GM12878 (cell line): Measurements from ENCODE around the gene EPHB1. TPM values are rescaled to one million over a fixed set of nuclear protein-coding genes. Genes with fewer than 3 reads are reported as not detected.

ENCODE experiments used
- ATAC-seq: fragments of 200-7000 bp; cut with Tn5 transposase; 3 replicates; pipeline ENCODE4 v1.9.1; 2020; ENCODE audit warnings: mild to moderate bottlenecking, moderate library complexity
- BruUV-seq: library from RNA; stranded (reverse); fragments of 400-500 nt; replicated peaks from 2 replicates; lab custom pipeline; 2021; lab: Mats Ljungman, UMichigan
- CTCF ChIA-PET: fragments of 300-600 bp; sonication (Branson Sonifier 250); formaldehyde crosslinking; extraction: SDS; loops from one replicate; lab custom pipeline; 2021; ENCODE audit warnings: inconsistent platforms; lab: Yijun Ruan, JAX
- POLR2A ChIA-PET: fragments of 350-600 bp; formaldehyde crosslinking; extraction: SDS; loops from one replicate; lab custom pipeline; 2021; ENCODE audit warnings: inconsistent platforms; lab: Charles Lee
- RAD21 ChIA-PET: fragments of 300-600 bp; sonication (Branson Sonifier 250); formaldehyde crosslinking; loops from one replicate; lab custom pipeline; 2023; ENCODE audit warnings: antibody characterized with exemption; ENCODE audit not compliant: unreplicated experiment; lab: Charles Lee
- SMC1A ChIA-PET: fragments of 300-600 bp; sonication (Branson Sonifier 250); formaldehyde crosslinking; loops from one replicate; lab custom pipeline; 2023; ENCODE audit not compliant: unreplicated experiment, uncharacterized antibody; lab: Charles Lee
- DNase-seq: peaks from one replicate; pipeline ENCODE4 v3.0.0-alpha.2; 2011; ENCODE audit warnings: low read depth, low spot score
- FAIRE-seq: peaks from 3 replicates; lab custom pipeline; 2011; peaks lifted over from hg19 to GRCh38; lab: Jason Lieb, UNC
- H2AFZ ChIP-seq: 2 replicates; pipeline ENCODE4 v1.6.0; 2011; ENCODE audit warnings: low read depth, low read length, control low read depth; ENCODE audit not compliant: control insufficient read depth
- H3K27ac ChIP-seq: 2 replicates; pipeline ENCODE4 v1.5.1; 2011; ENCODE audit warnings: control low read depth; ENCODE audit not compliant: control insufficient read depth, insufficient read depth
- H3K27me3 ChIP-seq, 2 experiments: replicated peaks in 1 of 2; 2 replicates each; pipeline versions ENCODE4 v1.6.0 to v1.6.1; 2011; ENCODE audit warnings: low read length in 1 of 2; ENCODE audit not compliant: control insufficient read depth in 2 of 2, insufficient read depth in 2 of 2
- H3K36me3 ChIP-seq, 2 experiments: 2 replicates each; pipeline ENCODE4 v1.5.1; 2011; ENCODE audit warnings: low read length in 1 of 2; ENCODE audit not compliant: control insufficient read depth in 2 of 2, insufficient read depth in 2 of 2
- H3K4me1 ChIP-seq: 2 replicates; pipeline ENCODE4 v1.6.1; 2011; ENCODE audit warnings: mild to moderate bottlenecking, low read length, moderate library complexity, mixed read lengths; ENCODE audit not compliant: control insufficient read depth, insufficient read depth
- H3K4me2 ChIP-seq: 2 replicates; pipeline ENCODE4 v1.6.0; 2011; ENCODE audit warnings: control low read depth; ENCODE audit not compliant: control insufficient read depth, insufficient read depth
- H3K4me3 ChIP-seq: fragments of 200-600 bp; sonication (generic); 2 replicates; pipeline ENCODE4 v1.5.1; 2016
- H3K79me2 ChIP-seq: 2 replicates; pipeline ENCODE4 v1.6.0; 2011; ENCODE audit warnings: low read length; ENCODE audit not compliant: control insufficient read depth, insufficient read depth
- H3K9ac ChIP-seq: 2 replicates; pipeline ENCODE4 v1.8.0; 2011; ENCODE audit warnings: low read length, control low read depth, mixed read lengths; ENCODE audit not compliant: control insufficient read depth, insufficient read depth
- H3K9me3 ChIP-seq: replicated peaks from 3 replicates; pipeline ENCODE4 v1.5.1; 2011; ENCODE audit warnings: mild to moderate bottlenecking, low read length; ENCODE audit not compliant: control insufficient read depth, insufficient read depth
- H4K20me1 ChIP-seq: 2 replicates; pipeline ENCODE4 v1.6.0; 2011; ENCODE audit not compliant: control insufficient read depth, insufficient read depth
- ASH2L ChIP-seq: fragments of 300-600, 200-600 bp; sonication (generic); IDR thresholded peaks from 2 replicates; pipeline ENCODE4 v1.6.1; 2017; ENCODE audit warnings: low read depth, mild to moderate bottlenecking, borderline replicate concordance
- CEBPB ChIP-seq, 2 experiments: fragments of 150-350 bp in 1 of 2; IDR thresholded peaks; 2 replicates each; pipeline ENCODE4 v1.6.1; 2012 to 2014; ENCODE audit warnings: low read depth in 2 of 2, low read length in 2 of 2, borderline replicate concordance in 1 of 2, inconsistent platforms in 1 of 2
- GABPA ChIP-seq: IDR thresholded peaks from 2 replicates; pipeline ENCODE4 v1.6.1; 2014; ENCODE audit warnings: antibody characterized with exemption, low read depth, mild to moderate bottlenecking, inconsistent platforms
- IKZF1 ChIP-seq: fragments of 450-650 bp; conservative IDR thresholded peaks from 2 replicates; pipeline ENCODE4 v1.6.1; 2017; ENCODE audit warnings: antibody characterized with exemption, mild to moderate bottlenecking
- JUND ChIP-seq: IDR thresholded peaks from 2 replicates; pipeline ENCODE4 v1.6.1; 2012; ENCODE audit warnings: low read depth, mild to moderate bottlenecking, low read length, improper control_type of control experiment, moderate library complexity
- MTA2 ChIP-seq: fragments of 450-650 bp; IDR thresholded peaks from 2 replicates; pipeline ENCODE4 v1.6.1; 2016; ENCODE audit warnings: low read depth, mild to moderate bottlenecking, moderate library complexity
- NR2F1 ChIP-seq: fragments of 450-650 bp; conservative IDR thresholded peaks from 2 replicates; pipeline ENCODE4 v1.6.1; 2017; ENCODE audit warnings: mild to moderate bottlenecking
- RAD21 ChIP-seq: IDR thresholded peaks from 2 replicates; pipeline ENCODE4 v1.6.1; 2011; ENCODE audit warnings: mild to moderate bottlenecking, low read depth, low read length, moderate library complexity; ENCODE audit not compliant: insufficient read depth
- SIX5 ChIP-seq: IDR thresholded peaks from 2 replicates; pipeline ENCODE4 v1.6.1; 2011; ENCODE audit warnings: mild to moderate bottlenecking, low read depth, low read length, moderate library complexity; ENCODE audit not compliant: severe bottlenecking
- SMARCA5 ChIP-seq: fragments of 450-650 bp; IDR thresholded peaks from 2 replicates; pipeline ENCODE4 v1.6.1; 2017; ENCODE audit warnings: mild to moderate bottlenecking
- SPI1 ChIP-seq: IDR thresholded peaks from 2 replicates; pipeline ENCODE4 v1.6.1; 2011; ENCODE audit warnings: low read depth, mild to moderate bottlenecking, low read length, moderate library complexity, borderline replicate concordance; ENCODE audit not compliant: insufficient read depth
- TAF1 ChIP-seq: IDR thresholded peaks from 2 replicates; pipeline ENCODE4 v1.6.1; 2011; ENCODE audit warnings: mild to moderate bottlenecking, low read depth, low read length, borderline replicate concordance
- YY1 ChIP-seq: IDR thresholded peaks from 2 replicates; pipeline ENCODE4 v1.6.1; 2011; ENCODE audit warnings: low read depth, mild to moderate bottlenecking, low read length
- ZBED1 ChIP-seq: IDR thresholded peaks from 2 replicates; pipeline ENCODE4 v1.6.1; 2016; ENCODE audit warnings: borderline replicate concordance
- WGBS: methylation state at CpG from one replicate; pipeline ENCODE4 v1.1.6; 2016; ENCODE audit warnings: low lambda C conversion rate; ENCODE audit not compliant: insufficient replicate concordance, insufficient coverage; ENCODE audit errors: missing lambda C conversion rate; 5-methylcytosine and 5-hydroxymethylcytosine counted together
- in situ Hi-C: fragments of 300-500 bp; cut with MboI; formaldehyde crosslinking; loops from 9 replicates; pipeline ENCODE4 v1.14.3; 2018; ENCODE audit warnings: mixed read lengths
- intact Hi-C: fragments of 100-400 bp; cut with micrococcal nuclease; formaldehyde crosslinking; loops from one replicate; pipeline ENCODE4 v1.14.2; 2022; ENCODE audit not compliant: unreplicated experiment
- polyA plus RNA-seq, 11 experiments: library from polyadenylated mRNA; depleted of rRNA in 4 of 11; unstranded in 6 of 11; stranded (reverse) in 5 of 11; fragments of >200 nt; fragmentation: Nextera tagmentation in 4 of 11; fragmentation: Illumina TruSeq in 1 of 11; extraction: Ambion mirVana in 4 of 11; extraction: Trizol in 1 of 11; gene quantifications; 1 replicate in 1 of 11; 2 replicates in 10 of 11; pipeline versions ENCODE4 v1.2.1 to v1.2.3, GENCODE V29; 2011 to 2016; ENCODE audit warnings: inconsistent platforms in 2 of 11, missing spikeins in 2 of 11, low read depth in 1 of 11
- total RNA-seq, 4 experiments: library from RNA; depleted of rRNA in 3 of 4; stranded (reverse); fragments of >200 nt in 3 of 4; fragmentation: Illumina TruSeq in 1 of 4; extraction: Trizol in 1 of 4; gene quantifications; 2 replicates each; pipeline versions ENCODE4 v1.2.1 to v1.2.3, GENCODE V29; 2013 to 2021
- TF ChIP-seq, protein P1 (sequence below): fragments of 450-650 bp; IDR thresholded peaks from 2 replicates; pipeline ENCODE4 v1.6.1; 2016; ENCODE audit warnings: mild to moderate bottlenecking, moderate library complexity, borderline replicate concordance
- TF ChIP-seq, protein P2 (sequence below): IDR thresholded peaks from 2 replicates; pipeline ENCODE4 v1.6.1; 2011; ENCODE audit warnings: borderline replicate concordance, low read depth, mild to moderate bottlenecking, moderate library complexity, mixed read lengths, low read length; ENCODE audit not compliant: insufficient read depth; ENCODE audit errors: extremely low read length

The EPHB1 gene
- total and polyA plus RNA-seq, 10 of the 15 experiments (the other 5 are each of a cell fraction or from before 2014, with no cell fraction given): 0.33 to 23.8 (median 1.2) TPM

DNA sequence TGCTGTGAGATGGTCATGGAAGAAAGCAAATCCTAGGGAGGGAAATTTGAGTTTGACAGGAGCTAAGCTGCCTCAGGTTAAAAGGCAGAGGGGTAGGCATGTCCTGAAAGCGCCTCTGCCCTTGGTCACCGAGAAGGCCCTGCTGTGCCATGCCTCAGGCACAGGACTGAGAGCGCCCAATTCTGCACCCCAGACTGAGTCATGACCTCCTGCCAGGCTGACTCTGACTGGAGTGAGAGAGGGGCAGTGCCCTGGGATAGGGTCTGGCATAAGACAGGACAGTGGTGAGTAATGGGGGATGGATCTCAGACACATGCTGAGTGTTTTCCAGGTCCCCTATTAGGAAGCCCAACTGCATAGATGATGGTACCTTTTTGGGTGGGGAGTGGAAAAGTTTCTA is 44.4 kb downstream of the EPHB1 start:
- no peaks in the 10 kb centered on the region for H3K27me3 ChIP-seq
- H3K9ac ChIP-seq: no peak overlapping the region
- H3K4me2 ChIP-seq: no peak overlapping the region
- no TSS peak for BruUV-seq
- ATAC-seq (peak; percentile 38), FAIRE-seq (no peak), DNase-seq (no peak)
- RAD21 ChIA-PET: interaction anchor here (1.0 to 1.5 kb wide), 3 partner anchors 44 to 65 kb away, joined by 3 to 4 read pairs (median 3); no protein-coding TSS in a partner anchor
- POLR2A ChIA-PET: interaction anchor here (1.4 kb wide), 1 partner anchor 9 kb away, joined by 4 read pairs; no protein-coding TSS in a partner anchor
- H4K20me1 ChIP-seq: no peaks in the 10 kb centered on the region
- H2AFZ ChIP-seq: no peak overlapping the region
- H3K79me2 ChIP-seq: peaks cover 13% of the 10 kb centered on the region
- H3K36me3 ChIP-seq: no peaks in the 10 kb centered on the region; a peak in 2 of 4 replicates
- WGBS: 94% methylated on average over 3 of the region's 3 CpGs
- H3K27ac ChIP-seq: no peak overlapping the region
- H3K4me1 ChIP-seq: peaks cover 12% of the 10 kb centered on the region
- in situ Hi-C loops (no loop called here), intact Hi-C loops (loop anchor here (5.0 kb wide), 1 partner anchor 42 kb away; the partner anchor contains the start of gene EPHB1)
- H3K4me3 ChIP-seq: no peak overlapping the region
- SMC1A ChIA-PET: interaction anchor here (1.3 to 3.8 kb wide), 5 partner anchors 14 to 39 kb away, joined by 3 to 17 read pairs (median 6); no protein-coding TSS in a partner anchor
- CTCF ChIA-PET: interaction anchor here (1.1 to 4.5 kb wide), 7 partner anchors 11 to 400 kb away, joined by 3 to 18 read pairs (median 7); partner anchors contain the start of gene EPHB1
- peaks cover 3% of the 10 kb centered on the region; the same call in 2 of the 3 replicates for H3K9me3 ChIP-seq
- TF ChIP-seq SIX5 (no peak), IKZF1 (no peak), GABPA (no peak), ZBED1 (no peak), SMARCA5 (no peak), TAF1 (no peak), ASH2L (no peak), YY1 (no peak), RAD21 (no peak), SPI1 (no peak), NR2F1 (no peak), MTA2 (no peak), JUND (no peak), CEBPB (IDR thresholded peaks at IDR 0.05; ENCODE audit: borderline replicate concordance in 1 of 2, low read depth in 2 of 2, low read length in 2 of 2) (no peak)
- TF ChIP-seq, protein P1, sequence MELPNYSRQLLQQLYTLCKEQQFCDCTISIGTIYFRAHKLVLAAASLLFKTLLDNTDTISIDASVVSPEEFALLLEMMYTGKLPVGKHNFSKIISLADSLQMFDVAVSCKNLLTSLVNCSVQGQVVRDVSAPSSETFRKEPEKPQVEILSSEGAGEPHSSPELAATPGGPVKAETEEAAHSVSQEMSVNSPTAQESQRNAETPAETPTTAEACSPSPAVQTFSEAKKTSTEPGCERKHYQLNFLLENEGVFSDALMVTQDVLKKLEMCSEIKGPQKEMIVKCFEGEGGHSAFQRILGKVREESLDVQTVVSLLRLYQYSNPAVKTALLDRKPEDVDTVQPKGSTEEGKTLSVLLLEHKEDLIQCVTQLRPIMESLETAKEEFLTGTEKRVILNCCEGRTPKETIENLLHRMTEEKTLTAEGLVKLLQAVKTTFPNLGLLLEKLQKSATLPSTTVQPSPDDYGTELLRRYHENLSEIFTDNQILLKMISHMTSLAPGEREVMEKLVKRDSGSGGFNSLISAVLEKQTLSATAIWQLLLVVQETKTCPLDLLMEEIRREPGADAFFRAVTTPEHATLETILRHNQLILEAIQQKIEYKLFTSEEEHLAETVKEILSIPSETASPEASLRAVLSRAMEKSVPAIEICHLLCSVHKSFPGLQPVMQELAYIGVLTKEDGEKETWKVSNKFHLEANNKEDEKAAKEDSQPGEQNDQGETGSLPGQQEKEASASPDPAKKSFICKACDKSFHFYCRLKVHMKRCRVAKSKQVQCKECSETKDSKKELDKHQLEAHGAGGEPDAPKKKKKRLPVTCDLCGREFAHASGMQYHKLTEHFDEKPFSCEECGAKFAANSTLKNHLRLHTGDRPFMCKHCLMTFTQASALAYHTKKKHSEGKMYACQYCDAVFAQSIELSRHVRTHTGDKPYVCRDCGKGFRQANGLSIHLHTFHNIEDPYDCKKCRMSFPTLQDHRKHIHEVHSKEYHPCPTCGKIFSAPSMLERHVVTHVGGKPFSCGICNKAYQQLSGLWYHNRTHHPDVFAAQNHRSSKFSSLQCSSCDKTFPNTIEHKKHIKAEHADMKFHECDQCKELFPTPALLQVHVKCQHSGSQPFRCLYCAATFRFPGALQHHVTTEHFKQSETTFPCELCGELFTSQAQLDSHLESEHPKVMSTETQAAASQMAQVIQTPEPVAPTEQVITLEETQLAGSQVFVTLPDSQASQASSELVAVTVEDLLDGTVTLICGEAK: no peak
- TF ChIP-seq, protein P2, sequence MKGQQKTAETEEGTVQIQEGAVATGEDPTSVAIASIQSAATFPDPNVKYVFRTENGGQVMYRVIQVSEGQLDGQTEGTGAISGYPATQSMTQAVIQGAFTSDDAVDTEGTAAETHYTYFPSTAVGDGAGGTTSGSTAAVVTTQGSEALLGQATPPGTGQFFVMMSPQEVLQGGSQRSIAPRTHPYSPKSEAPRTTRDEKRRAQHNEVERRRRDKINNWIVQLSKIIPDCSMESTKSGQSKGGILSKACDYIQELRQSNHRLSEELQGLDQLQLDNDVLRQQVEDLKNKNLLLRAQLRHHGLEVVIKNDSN: no peak
